HG03565 (cell line): ENCODE results near the gene SEMA4D.
"Not testable (repeated sequence)": the region's sequence is repeated elsewhere in the genome, so short reads cannot be mapped to it uniquely, and the experiment has no call there.

ENCODE experiments used
- ATAC-seq: cut with Tn5 transposase; IDR thresholded peaks from one replicate; pipeline ENCODE4 v1.9.1; 2021; ENCODE audit warnings: mild to moderate bottlenecking, moderate library complexity; ENCODE audit not compliant: unreplicated experiment

SEMA4D gene

DNA sequence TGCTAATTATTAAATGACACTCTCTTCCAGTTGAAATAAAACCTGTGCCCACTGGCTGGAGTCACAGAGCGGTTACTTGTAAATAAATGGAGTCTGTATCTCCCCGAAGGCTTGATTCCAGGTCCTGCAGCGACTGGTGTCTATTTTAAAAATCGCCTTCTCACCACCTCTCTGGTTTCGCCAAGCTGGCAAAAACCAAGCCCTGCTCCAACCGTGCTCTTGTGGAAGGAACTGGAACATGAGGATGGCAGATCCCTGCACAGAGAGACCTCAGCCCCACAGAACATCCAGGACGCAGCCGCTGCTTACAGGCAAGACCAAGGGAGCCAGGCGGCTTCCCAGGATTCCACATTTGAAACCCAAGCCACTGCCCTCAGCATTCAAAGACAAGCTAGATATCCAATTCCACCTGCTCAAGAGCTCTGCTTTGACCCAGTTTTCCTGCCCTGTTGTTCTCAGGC lies 15.0 kb downstream of the SEMA4D start:
- no peak for ATAC-seq

DNA sequence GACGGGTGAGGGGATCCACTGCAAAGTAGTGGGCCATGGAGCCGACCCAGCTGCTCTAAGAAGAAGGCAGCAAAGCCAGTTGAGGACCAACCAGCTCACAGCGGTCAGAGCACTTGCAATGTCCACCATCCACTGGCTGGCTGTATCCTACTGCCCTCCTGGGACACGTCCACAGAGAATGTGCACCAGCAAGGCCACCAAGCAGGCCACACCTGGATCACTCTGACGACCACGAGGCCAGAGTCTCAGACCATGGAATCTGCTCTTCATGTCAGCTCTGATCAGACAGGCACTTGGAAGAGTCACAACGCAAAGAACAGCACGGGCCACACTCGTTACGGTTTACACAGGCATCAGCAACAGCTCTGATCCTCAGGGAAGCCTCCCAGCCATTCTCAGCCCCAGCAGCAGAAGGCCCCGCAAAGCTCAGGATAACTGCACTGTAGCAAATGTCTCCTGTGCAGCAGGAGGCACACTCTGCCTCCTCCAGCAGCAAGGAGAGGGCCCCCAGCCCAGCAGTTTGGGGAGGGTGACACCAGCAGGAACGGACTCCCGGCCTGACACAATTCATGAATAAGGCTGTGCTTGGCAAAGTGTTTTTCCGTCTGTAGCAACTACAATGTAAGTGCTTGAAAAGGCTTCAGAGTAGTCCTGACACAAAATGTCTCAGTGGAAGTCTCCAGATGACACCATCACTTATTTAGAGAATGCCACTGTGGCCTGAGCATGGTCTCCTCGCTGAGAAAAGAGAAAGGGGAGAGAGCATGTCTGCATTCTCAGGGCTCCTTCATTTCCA lies 15.7 kb downstream of the SEMA4D start:
- ATAC-seq: no peak

DNA sequence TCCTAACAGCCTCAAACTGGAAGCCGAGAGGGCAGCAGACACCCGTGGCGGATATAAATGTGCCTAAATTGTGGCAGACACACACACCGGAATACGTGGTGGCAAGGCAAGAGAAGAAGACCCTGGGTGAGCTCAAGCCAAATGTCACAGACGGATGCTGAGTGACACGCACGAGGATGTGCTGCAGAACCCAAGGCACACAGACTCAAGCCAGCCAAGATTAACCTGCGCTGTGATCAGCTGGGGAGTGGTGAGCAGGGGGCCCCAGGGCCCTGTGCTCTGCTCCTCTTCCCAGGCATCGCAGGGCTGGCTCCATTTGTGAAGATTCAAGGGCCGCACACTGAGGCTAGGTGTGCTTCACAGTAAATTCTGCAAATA lies 16.4 kb downstream of the SEMA4D start:
- ATAC-seq: no peak

DNA sequence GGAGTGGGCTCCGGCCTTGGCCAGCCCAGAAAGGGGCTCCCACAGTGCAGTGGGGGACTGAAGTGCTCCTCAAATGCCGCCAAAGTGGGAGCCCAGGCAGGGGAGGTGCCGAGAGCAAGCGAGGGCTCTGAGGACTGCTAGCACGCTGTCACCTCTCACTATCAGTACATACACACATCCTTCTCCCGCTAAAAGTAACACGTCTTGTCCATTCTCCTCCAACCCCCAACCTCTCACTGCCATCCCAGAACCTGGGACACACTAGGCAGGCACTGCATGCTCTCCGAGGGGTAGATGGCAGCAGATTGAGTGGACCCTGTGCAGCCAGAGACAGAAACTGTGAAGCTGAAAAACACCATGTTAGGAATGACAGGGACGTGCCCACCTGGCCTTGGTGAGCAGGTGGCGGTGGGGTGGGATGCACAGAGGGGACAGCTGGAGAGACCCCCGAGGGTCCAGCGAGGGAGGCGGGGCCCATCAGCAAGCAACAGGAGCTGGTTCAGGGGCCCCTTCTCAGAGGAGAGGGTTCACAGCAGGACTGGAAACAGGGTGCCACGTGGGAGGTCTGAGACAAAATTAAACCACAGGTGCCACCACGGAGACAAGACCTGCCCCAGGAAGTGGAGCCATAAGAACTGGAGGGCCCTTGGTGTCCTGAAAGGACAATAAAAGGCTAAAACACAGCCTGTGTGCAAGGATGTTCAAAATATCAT lies 16.9 kb downstream of the SEMA4D start:
- ATAC-seq: no peak

DNA sequence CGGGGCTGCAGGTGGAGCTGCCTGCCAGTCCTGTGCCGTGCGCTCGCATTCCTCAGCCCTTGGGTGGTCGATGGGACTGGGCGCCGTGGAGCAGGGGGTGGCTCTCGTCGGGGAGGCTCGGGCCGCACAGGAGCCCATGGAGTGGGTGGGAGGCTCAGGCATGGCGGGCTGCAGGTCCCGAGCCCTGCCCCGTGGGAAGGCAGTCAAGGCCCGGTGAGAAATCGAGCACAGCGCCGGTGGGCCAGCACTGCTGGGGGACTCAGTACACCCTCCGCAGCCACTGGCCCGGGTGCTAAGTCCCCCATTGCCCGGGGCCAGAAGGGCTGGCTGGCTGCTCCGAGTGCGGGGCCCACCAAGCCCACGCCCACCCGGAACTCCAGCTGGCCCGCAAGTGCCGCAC lies 17.5 kb downstream of the SEMA4D start:
- not testable (repeated sequence) for ATAC-seq

DNA sequence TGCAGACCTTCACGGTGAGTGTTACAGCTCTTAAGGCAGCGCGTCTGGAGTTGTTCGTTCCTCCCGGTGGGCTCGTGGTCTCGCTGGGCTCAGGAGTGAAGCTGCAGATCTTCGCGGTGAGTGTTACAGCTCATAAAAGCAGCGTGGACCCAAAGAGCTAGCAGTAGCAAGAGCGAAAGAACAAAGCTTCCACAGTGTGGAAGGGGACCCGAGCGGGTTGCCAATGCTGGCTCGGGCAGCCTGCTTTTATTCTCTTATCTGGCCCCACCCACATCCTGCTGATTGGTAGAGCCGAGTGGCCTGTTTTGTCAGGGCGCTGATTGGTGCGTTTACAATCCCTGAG lies 18.3 kb downstream of the SEMA4D start:
- ATAC-seq: not testable (repeated sequence)

DNA sequence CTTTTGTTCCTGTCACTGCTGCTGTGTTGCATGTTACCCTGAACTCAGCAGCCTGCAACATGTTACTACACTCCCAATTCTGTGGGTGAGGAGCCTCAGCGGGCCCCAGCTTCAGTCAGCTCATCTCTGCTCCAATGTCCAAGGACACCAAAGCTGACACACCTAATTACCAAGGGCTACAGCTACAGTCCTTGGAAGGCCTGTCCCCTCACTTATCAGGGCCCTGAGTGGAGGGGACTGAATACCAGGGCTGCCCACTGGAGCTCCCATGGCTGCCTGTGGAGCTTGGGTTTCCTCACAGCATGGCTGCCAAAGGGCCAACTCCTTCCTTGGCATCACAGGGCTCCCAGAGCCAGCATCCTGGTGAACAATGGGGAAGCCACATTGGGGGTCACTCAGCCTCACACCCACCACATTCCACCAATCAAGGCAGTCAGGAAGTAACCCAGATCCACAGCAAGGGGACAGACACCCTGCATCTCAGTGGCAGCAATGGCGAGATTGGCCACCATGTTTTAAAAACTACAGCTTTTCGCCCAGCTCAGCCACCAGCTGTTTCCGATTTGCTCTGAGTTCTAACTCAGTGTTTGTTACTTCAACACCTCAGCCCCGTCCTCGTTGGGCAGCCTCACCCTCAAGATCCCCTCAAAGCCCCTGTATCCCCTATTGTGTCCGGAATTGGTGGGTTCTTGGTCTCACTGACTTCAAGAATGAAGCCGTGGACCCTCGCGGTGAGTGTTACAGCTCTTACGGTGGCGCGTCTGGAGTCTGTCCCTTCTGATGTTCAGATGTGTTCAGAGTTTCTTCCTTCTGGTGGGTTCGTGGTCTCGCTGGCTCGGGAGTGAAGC lies 18.9 kb downstream of the SEMA4D start:
- ATAC-seq: no peak

DNA sequence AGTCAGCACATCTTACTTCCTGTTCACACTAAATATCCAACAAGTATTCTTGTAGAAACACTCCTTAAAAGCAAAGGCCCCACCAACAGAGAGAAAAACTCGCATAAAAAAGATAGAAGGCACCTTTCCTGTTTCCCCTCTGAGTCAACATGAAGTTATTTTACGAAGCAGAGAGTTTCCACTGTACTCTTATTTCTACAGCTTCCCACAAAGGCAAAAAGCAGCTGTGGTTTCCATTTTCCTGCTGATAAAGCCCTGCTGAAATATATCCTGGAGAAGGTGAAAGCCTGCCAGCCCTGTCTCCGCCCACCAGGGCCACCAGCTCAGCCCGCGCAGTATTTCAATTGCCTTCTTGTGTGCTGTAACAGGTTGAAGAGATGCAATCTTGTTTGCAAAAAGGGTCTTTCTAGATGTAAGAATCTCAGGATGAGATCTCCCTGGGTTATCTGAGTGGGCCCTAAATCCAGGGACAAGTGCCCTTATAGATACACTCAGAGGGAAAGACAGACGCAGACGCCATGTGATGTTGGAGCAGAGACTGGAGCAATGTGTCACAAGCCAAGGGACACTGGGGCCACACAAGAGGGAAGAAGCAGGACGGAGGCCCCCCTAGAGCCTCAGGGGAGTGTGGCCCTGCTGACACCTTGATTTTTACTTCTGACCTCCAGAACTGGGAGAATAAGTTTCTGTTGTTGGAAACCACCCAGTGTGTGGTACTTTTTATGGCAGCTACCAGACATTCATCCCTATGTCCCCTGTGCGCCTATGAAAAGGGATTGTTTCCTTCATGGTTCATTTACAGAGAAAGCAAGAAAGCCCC lies 19.9 kb downstream of the SEMA4D start:
- ATAC-seq: no peak

DNA sequence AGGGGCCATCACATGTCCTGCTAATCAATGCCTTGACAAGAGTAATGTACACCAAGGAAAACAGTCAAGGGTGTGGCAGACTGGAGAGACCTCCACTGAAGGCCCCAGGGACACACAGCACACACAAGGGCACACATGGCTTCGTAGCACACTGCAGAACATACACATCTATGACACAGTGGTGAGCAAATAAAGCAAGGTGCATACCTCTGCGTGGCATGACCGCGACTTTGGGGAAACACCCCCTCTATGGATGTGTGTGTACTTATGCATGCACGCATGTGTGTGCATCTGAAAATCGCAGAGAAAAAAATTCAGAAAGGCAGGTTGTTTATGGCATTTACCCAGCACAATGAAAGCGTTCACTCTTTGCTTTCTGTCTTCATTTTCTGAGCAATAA lies 20.5 kb downstream of the SEMA4D start:
- ATAC-seq: no peak

DNA sequence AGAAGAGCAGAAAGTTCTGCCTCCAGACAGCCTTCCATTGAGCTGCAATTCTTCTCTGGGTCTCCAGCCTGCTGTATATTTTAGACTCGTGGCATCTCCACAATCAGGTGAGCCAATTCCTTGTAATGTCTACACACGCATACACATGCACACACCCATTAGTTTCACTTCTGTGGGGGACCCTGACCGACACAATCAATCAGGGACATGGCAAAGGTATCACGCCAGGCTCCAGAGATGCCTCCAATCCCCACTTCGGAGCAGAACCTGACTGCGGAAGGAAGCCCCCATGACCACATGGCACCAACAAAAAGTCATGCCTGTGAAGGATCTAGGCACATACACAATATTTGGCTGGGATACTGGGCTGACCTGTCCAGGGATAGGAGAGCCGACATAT lies 21.4 kb downstream of the SEMA4D start:
- no peak for ATAC-seq

DNA sequence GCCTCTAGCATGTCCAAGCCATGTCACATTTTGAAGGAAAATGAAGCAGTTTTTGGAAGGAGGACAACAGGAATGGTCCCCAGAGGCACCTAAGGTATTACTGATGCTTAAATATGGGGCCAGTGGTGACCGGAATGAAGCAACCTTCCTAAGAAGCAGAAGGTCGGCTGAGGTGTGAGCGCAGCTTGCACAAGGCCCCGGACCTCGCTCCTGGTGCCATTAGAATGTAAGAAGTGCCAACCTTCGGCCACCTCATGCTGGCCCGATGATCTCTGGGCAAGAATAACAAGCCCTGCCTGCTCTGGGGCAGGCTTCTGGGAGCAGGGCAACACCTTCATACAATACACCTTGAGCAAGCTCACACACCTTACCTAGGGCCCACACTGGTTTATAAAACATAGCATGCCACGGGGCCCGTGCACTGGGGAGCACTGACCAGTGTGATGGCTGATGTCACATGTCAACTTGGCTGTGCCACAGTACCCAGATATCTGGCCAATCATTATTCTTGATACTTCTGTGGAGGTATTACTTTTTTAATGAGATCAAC lies 21.9 kb downstream of the SEMA4D start:
- no peak for ATAC-seq

DNA sequence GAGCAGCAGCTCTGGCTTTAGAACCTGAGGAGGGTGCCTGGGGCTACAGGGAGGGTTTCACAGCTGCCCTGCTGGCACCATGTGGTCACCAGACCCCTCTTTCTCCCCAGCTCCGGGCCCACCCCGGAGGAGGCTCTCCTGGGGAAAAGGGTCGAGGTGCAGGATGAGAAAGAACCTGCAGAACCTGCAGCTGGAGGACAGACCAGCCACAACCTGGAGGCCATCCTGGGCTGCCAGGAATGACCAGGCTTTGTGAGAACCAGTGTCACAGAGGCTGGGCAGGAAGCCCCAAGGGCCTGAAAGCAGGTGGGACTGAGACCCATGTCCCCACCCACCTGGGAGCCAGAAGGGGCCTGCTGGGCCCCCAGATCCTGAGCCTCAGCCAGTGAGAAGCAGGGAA lies 23.0 kb downstream of the SEMA4D start:
- no peak for ATAC-seq

DNA sequence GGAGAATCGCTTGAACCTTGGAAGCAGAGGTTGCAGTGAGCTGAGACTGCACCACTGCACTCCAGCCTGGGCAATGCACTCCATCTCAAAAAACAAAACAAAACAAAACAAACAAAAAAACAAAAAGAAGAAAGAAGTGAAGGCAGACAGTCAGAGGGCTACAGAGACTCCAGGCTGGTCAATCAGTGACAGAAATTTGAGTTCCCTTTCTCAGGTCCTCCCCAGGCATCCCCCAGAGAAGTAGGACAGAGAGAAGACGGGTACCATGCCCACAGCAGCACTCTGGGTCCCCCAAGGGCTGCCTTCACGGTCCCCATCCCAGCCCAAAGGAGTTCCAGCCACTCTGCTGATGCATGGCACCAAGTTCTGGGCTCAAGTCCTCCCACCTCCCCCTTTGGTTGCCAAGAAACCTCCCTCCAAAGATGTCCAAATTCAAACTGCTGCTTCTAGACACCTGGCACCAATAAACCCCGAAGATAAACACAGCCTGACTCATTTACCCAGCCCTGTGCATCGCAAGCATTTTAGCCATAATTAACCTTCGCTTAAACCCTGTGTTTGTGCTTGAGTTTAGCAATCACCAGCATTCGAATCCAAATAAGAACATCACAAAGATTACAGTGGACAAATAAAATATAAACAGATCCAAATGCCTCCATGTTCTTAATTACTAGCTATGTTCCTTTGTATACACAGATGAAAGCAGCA lies 24.0 kb downstream of the SEMA4D start:
- no peak for ATAC-seq

DNA sequence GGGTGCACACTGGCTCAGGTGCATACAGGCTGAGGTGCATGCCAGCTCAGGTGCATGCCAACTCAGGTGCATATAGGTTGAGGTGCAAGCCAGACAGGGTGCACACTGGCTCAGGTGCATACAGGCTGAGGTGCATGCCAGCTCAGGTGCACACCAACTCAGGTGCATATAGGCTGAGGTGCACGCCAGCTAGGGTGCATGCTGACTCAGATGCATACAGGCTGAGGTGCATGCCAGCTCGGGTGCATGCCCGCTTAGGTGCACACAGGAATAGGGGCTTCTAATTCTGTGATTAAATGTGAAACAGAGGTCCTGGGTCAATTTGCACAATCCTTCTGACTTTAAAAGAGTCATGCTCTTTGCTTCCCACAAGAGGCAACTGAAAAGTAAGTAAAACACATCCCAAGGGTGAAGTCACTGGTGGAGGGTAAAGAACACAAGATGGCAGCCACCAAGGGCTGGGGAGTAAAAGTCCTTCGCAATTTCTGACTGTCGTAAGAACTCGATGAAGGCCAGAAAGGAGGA lies 26.1 kb downstream of the SEMA4D start:
- ATAC-seq: not testable (repeated sequence)

DNA sequence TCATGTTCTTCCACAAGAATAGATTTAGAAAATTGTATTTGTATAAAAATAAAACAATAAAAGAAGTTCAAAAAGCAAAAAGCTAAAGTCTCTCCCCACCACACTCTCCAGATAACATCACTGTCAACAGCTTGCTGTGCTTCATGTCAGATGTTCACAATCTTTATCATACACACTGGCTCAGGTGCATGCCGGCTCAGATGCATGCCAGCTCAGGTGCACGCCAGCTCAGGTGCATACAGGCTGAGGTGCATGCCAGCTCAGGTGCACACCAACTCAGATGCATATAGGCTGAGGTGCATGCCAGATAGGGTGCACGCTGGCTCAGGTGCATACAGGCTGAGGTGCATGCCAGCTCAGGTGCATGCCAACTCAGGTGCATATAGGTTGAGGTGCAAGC lies 26.5 kb downstream of the SEMA4D start:
- ATAC-seq: no peak

DNA sequence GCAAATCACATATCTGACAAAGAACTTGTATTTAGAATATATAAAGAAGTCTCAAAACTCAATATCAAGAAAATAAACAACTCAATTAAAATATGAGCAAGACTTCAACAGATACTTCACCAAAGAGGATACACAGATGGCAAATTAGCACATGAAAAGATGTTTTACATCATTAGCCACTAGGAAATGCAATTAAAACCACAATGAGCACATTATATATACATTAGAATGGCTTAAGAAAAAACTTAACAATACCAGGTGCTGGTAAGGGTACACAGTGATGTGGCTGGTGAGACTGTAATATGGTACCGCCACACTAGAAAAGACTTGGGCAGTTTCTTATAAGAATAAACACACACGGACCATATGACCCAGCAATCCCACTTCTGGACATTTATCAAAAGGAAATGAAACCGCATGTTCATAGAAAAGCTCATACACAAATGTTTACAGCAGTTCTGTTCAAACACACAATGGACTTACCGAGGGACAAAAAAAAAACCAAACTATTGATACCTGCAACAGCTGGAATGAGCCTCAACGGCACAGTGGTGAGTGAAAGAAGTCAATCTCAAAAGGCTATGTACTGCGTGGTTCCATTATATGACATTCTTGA lies 27.6 kb downstream of the SEMA4D start:
- ATAC-seq: no peak

DNA sequence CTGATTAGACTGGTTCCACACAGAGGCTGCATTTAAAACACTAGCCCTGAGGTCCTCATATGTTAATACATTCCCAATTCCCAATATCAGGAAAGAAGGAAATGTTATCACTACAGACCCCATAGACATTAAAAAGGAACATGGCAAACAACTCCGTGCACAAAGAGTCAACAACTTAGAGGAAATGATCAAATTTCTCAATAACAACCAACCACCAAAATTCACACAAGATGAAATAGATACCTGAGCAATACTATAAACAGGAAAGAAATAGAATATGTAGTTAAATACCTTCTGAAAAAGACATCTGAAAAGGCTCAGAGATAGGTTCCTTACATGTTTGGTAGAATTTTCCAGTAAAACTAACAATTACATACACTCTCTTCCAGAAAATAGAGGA lies 28.9 kb downstream of the SEMA4D start:
- ATAC-seq: no peak

DNA sequence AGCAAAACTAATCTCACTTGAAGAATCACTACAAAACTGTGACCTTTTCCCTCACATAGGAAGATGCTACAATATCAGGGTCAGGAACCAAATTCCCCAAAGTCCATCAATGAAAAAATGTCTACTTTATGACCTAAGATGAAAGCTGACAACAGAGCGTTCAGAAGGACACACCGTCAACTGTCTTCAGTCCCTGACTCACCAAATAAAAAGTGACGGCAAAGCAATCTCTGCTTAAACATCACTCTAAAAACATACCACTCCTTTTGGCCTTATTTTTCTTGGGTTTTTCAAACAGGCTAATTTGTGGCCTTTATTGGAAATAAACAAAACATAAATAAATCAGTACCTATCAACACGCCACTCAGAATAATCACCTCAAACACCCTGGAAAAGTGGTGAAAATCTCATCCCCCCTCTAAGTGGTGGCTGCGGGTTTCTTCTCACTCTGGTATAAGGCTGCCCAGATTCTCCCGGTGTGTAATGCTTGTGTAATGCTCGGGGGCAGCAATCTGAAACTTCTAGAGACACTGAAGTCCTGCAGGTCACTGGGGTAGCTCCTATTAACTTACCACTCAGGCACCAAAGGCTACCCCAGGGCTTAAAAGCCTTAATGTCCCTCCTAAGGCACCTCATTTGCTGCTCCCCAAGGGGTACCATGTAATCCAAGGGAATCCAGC lies 29.5 kb downstream of the SEMA4D start:
- no peak for ATAC-seq

DNA sequence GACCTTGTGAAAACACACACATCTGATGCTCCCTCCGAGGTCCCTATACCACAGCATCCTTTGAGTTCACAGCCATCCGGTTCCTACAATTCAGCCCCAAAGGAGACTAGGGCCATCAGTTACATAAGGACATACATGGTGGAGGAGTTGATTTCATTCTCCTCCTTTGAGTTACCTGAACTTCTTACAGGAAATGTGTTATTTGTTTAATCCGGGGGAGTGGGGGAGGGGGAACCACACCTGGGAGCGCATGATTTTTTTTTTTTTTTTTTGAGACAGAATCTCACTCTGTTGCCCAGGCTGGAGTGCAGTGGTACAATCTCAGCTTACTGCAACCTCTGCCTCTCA lies 30.7 kb downstream of the SEMA4D start:
- no peak for ATAC-seq
